Right lobe of liver (tissue), 4 donors: Measurements from ENCODE around the gene ATG10.

ENCODE experiments used
- CTCF ChIP-seq, 4 donors: fragments of 200-600 bp in 3 of 4; fragments of 450-650 bp in 1 of 4; IDR thresholded peaks; one replicate each; pipeline versions ENCODE4 v1.5.1 to v1.8.0; 2016 to 2022; ENCODE audit warnings: antibody characterized with exemption in 4 of 4, mild to moderate bottlenecking in 2 of 4
- POLR2A ChIP-seq: fragments of 450-650 bp; IDR thresholded peaks from one replicate; pipeline ENCODE4 v1.6.1; 2017; ENCODE audit warnings: antibody characterized with exemption, mild to moderate bottlenecking
- donor health status: DM: no; HTN: no; CAD: no.
- donor health status: DM: no; HTN: no; CAD: no.
- donor health status: DM: no; HTN: yes; CAD: no.

GRCh38 chr5:81995407-81995806 is 23.6 kb downstream of the ATG10 start:
- TF ChIP-seq CTCF (IDR thresholded peaks at IDR 0.05) = no peak
- no peak for TF ChIP-seq POLR2A
